ENCODE data around the gene AIFM1. TPM values are rescaled to one million over a fixed set of nuclear protein-coding genes. Genes with fewer than 3 reads are reported as not detected.

The AIFM1 gene
- total RNA-seq, 1 donor from 2014 or later: 29.1 TPM

DNA sequence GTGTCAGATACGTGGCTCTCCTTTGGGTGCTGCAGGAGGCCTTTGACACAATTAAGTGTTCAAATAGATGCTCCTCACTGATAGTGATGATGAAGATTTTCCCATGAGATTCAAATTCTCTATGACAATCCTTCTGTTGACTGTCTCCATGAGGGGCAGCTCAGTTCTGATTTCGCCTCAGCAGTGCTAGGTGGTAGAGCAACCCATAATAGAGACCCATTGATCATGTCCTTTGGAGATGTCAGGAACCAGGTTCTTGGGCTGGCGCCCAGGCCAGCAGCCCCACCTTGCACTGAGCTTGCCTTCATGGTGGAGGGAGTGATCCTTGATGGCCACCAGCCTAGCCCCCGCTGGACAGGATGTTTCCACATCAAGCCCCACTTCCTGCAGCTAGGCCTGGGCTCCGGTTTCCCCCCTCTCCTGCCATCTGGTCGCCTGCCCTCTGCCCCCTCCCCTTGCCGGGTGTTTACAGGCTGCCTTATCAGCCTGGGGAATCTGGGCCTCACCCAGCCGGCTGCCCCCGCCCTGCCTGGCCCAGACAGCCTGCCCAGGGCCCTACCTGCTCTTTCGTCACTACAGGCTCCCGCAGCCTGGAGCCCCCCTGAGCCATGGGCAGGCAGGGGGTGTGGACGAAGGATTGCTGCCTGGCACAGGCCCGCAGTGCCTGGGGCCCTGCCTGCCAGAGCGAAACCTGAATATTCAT lies 68.0 kb downstream of the AIFM1 start:
- TF ChIP-seq, protein P1, sequence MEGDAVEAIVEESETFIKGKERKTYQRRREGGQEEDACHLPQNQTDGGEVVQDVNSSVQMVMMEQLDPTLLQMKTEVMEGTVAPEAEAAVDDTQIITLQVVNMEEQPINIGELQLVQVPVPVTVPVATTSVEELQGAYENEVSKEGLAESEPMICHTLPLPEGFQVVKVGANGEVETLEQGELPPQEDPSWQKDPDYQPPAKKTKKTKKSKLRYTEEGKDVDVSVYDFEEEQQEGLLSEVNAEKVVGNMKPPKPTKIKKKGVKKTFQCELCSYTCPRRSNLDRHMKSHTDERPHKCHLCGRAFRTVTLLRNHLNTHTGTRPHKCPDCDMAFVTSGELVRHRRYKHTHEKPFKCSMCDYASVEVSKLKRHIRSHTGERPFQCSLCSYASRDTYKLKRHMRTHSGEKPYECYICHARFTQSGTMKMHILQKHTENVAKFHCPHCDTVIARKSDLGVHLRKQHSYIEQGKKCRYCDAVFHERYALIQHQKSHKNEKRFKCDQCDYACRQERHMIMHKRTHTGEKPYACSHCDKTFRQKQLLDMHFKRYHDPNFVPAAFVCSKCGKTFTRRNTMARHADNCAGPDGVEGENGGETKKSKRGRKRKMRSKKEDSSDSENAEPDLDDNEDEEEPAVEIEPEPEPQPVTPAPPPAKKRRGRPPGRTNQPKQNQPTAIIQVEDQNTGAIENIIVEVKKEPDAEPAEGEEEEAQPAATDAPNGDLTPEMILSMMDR (IDR thresholded peaks at IDR 0.05; ENCODE audit: partially characterized antibody, unreplicated experiment): no peak

DNA sequence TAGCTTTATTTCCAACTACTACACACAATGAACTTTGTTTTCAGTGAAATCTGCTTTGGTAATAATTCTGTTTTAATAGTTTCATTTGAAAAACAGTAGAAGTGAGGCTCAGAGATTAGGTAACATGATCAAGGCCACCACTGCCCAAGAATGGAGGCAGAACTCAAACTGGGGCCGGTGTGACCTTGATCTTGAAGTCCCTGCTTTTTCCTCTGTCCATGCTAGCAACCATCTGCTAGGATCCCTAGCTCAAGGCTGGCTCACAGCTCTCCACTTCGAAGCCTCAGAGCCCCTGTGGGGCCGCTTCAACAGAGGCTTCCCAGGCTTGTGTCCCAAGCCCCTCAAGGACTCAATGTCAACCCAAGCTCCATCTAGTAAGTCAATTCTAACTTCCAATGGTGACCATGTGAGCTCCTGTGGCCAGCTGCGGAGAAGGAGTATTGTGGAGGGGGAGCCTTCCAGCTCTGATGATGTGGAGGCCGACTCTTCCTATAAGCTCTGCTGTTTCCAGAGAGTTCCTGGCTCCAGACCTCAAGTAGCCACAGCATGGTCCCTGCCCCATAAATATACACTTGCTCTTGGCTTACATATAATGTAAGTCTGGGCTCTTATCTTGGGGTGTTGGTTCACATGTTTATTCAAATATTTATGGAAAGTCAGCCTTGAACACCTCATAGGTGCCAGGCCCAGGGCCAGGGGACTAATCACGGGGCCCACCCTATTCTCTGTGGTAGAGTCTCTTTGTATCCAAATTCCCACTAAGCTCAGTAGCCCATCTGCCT lies 70.2 kb downstream of the AIFM1 start:
- Mint-ChIP-seq H3K4me3 (ENCODE audit: unreplicated experiment) (no peak overlapping the region), H3K27me3 (ENCODE audit: unreplicated experiment) (no peaks in the 10 kb centered on the region)

More for the DNA sequence above, 68.0 kb downstream of the AIFM1 start:
- Mint-ChIP-seq H3K9me3 (ENCODE audit: unreplicated experiment) (no peaks in the 10 kb centered on the region), H3K4me1 (ENCODE audit: low read depth, unreplicated experiment) (peaks cover 5% of the 10 kb centered on the region), H3K27ac (ENCODE audit: unreplicated experiment) (no peak overlapping the region), H3K36me3 (ENCODE audit: unreplicated experiment) (no peaks in the 10 kb centered on the region), H3K27me3 (ENCODE audit: unreplicated experiment) (no peaks in the 10 kb centered on the region), H3K4me3 (ENCODE audit: unreplicated experiment) (no peak overlapping the region)
- DNase-seq: no peak

DNA sequence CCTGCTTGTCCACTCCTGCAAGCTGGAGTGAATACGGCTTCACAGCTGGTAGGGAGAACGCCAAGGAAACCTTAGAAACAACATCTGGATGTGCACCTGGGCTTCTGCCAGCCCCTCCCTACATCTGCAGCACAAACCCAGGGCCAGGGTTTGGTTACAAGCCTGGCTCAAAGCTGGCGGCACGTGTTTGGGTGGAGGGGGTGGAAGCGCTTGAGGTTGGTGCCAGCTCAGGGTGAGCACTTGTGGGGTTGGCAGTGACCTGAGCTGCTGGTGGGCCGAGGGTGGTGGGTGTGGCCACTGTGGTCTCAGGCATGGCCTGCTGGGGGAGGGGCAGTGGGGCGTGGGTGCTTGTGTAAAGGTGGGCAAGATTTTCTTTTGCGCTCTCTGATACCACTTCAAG lies 70.9 kb downstream of the AIFM1 start:
- Mint-ChIP-seq H3K36me3 (ENCODE audit: unreplicated experiment) (no peaks in the 10 kb centered on the region), H3K4me1 (ENCODE audit: low read depth, unreplicated experiment) (peaks cover 5% of the 10 kb centered on the region), H3K27ac (ENCODE audit: unreplicated experiment) (no peak overlapping the region), H3K9me3 (ENCODE audit: unreplicated experiment) (peaks cover 2% of the 10 kb centered on the region), H3K4me3 (ENCODE audit: unreplicated experiment) (no peak overlapping the region), H3K27me3 (ENCODE audit: unreplicated experiment) (no peaks in the 10 kb centered on the region)
- TF ChIP-seq, protein P1 (IDR thresholded peaks at IDR 0.05; ENCODE audit: partially characterized antibody, unreplicated experiment): no peak
- DNase-seq: no peak

More for the DNA sequence above, 70.2 kb downstream of the AIFM1 start:
- DNase-seq: no peak
- TF ChIP-seq, protein P1 (IDR thresholded peaks at IDR 0.05; ENCODE audit: partially characterized antibody, unreplicated experiment): no peak
- Mint-ChIP-seq H3K27ac (ENCODE audit: unreplicated experiment) (no peak overlapping the region), H3K36me3 (ENCODE audit: unreplicated experiment) (no peaks in the 10 kb centered on the region), H3K4me1 (ENCODE audit: low read depth, unreplicated experiment) (peaks cover 5% of the 10 kb centered on the region), H3K9me3 (ENCODE audit: unreplicated experiment) (peaks cover under 1% of the 10 kb centered on the region)

DNA sequence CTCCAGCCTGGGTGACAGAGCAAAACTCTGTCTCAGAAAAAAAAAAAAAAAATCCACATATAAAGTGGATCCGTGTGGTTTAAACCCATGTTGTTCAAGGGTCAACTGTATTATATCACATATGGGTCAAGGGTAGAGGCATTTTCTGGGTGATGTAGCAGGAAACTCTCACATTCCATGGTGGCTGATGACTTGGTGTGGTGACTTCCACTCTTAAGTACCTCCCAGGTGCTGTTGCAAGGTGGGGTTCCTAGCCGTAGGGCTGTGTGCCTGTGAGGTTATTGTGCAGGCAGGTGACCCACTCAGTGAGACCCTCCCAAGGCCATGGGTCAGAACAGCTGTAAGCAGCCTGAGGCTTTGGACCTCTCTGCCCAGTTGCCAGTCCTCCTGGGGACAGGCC lies 72.4 kb downstream of the AIFM1 start:
- H3K27me3 Mint-ChIP-seq (ENCODE audit: unreplicated experiment): no peaks in the 10 kb centered on the region
- TF ChIP-seq, protein P1 (IDR thresholded peaks at IDR 0.05; ENCODE audit: partially characterized antibody, unreplicated experiment): no peak
- no peak overlapping the region for H3K4me3 Mint-ChIP-seq (ENCODE audit: unreplicated experiment)
- DNase-seq: no peak
- peaks cover 2% of the 10 kb centered on the region for H3K9me3 Mint-ChIP-seq (ENCODE audit: unreplicated experiment)
- peaks cover 3% of the 10 kb centered on the region for H3K4me1 Mint-ChIP-seq (ENCODE audit: low read depth, unreplicated experiment)
- H3K27ac Mint-ChIP-seq (ENCODE audit: unreplicated experiment): no peak overlapping the region
- H3K36me3 Mint-ChIP-seq (ENCODE audit: unreplicated experiment): no peaks in the 10 kb centered on the region

Data from glutamatergic neuron (in vitro differentiated cells).